Measurements from ENCODE around the gene BZW1. TPM values are rescaled to one million over a fixed set of nuclear protein-coding genes. Genes with fewer than 3 reads are reported as not detected.

Gene BZW1
- total RNA-seq, 1 donor from 2014 or later: 232 TPM

DNA sequence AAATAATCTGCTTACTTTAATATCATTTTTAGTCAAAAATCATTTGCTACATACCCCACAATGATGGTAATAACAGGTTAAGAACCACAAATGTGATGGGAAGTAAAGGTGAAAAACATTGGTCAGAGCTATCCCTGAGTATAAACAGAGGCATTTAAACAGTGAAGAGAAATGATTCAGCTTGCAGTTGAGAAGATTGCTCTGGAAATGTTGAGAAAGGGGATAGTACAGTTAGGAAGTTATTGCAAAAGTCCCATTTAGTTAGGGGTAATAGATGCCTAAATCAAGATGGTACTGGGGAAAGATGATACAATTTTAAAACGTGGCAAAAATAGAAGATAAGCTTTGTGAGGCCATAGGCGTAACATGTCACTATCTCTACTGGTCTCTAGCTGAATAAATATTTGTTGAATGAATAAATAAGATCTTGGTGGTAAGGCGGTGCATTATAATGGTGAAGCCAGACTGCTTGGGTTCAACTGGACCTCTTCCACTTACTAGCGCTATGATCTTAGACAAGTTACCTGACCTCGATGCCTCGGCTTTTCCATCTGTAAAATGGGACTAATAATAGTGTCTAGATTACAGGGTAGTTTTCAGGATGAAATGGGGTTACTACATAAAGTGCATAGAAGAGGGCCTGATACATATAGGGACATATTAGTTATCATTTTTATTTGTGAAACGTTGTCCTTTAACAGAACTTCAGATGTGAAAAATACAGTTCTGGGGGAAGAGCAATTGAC, 2.0 kb upstream of the BZW1 start:
- Mint-ChIP-seq H3K27ac (ENCODE audit: unreplicated experiment) (no peak overlapping the region), H3K4me1 (ENCODE audit: low read depth, unreplicated experiment) (peaks cover 12% of the 10 kb centered on the region), H3K36me3 (ENCODE audit: unreplicated experiment) (peaks cover 4% of the 10 kb centered on the region), H3K27me3 (ENCODE audit: unreplicated experiment) (peaks cover 12% of the 10 kb centered on the region), H3K9me3 (ENCODE audit: unreplicated experiment) (peaks cover 8% of the 10 kb centered on the region), H3K4me3 (ENCODE audit: unreplicated experiment) (no peak overlapping the region)
- TF ChIP-seq, protein P1, sequence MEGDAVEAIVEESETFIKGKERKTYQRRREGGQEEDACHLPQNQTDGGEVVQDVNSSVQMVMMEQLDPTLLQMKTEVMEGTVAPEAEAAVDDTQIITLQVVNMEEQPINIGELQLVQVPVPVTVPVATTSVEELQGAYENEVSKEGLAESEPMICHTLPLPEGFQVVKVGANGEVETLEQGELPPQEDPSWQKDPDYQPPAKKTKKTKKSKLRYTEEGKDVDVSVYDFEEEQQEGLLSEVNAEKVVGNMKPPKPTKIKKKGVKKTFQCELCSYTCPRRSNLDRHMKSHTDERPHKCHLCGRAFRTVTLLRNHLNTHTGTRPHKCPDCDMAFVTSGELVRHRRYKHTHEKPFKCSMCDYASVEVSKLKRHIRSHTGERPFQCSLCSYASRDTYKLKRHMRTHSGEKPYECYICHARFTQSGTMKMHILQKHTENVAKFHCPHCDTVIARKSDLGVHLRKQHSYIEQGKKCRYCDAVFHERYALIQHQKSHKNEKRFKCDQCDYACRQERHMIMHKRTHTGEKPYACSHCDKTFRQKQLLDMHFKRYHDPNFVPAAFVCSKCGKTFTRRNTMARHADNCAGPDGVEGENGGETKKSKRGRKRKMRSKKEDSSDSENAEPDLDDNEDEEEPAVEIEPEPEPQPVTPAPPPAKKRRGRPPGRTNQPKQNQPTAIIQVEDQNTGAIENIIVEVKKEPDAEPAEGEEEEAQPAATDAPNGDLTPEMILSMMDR (IDR thresholded peaks at IDR 0.05; ENCODE audit: partially characterized antibody, unreplicated experiment): no peak
- no peak for DNase-seq

DNA sequence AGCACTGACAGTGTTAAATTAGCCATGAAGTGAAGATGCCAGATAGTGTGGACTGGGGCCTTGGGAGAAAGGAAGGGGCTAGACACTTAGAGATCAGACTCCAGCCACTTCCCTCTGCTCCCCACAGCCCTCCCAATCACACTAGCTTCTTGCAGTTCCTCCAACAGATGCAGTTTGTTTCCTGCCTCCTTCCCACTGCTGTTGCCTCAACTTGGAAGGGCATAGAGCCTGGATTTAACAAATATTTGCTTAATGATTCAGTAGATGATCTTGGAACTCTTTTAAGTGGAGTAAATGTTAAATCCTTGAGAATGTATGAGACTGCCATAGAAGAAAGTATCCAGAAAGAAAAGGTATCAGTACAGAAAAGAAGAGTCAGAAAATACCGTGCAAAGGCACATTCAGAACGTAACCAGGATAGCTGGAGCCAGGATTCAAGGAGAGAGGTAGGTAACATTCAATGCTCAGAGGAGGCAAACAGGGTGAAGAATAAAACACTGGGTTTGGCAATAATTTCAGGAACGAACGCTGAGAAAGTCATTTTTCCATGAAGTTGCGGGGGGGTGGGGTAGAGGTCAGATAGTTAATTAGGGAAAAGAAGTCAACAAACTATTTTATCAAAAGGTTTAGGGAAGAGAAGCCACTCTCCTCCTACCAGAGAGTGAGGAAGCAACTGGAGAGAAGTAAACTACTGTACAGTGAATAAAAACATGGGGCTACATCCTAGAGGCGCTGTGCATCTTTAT, 1.3 kb upstream of the BZW1 start:
- TF ChIP-seq, protein P1 (IDR thresholded peaks at IDR 0.05; ENCODE audit: partially characterized antibody, unreplicated experiment): no peak
- H3K9me3 Mint-ChIP-seq (ENCODE audit: unreplicated experiment): peaks cover 8% of the 10 kb centered on the region
- H3K27ac Mint-ChIP-seq (ENCODE audit: unreplicated experiment): peak overlapping the region; percentile 71
- peaks cover 4% of the 10 kb centered on the region for H3K36me3 Mint-ChIP-seq (ENCODE audit: unreplicated experiment)
- peak overlapping the region; percentile 77 for H3K4me3 Mint-ChIP-seq (ENCODE audit: unreplicated experiment)
- H3K4me1 Mint-ChIP-seq (ENCODE audit: low read depth, unreplicated experiment): peaks cover 12% of the 10 kb centered on the region
- DNase-seq: no peak
- peaks cover 12% of the 10 kb centered on the region for H3K27me3 Mint-ChIP-seq (ENCODE audit: unreplicated experiment)

DNA sequence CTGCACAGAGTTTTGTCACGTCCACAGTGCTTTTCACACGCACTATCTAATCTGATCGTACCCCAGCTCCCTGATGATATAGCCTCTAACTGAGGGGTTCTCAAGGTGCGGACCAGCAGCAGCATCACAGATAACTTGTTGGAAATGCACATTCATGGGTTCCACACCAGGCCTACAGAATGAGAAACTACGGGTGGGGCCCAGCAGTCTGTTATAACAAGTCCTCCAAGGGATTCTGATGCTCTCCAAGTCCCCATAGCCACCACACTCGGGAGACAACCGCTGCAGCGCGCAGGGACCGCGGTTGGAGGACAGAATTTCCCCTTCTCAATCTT, 745 bp upstream of the BZW1 start:
- Mint-ChIP-seq H3K4me1 (ENCODE audit: low read depth, unreplicated experiment) (peaks cover 12% of the 10 kb centered on the region), H3K27me3 (ENCODE audit: unreplicated experiment) (peaks cover 12% of the 10 kb centered on the region), H3K9me3 (ENCODE audit: unreplicated experiment) (peaks cover 8% of the 10 kb centered on the region), H3K27ac (ENCODE audit: unreplicated experiment) (peak overlapping the region; percentile 71), H3K36me3 (ENCODE audit: unreplicated experiment) (peaks cover 4% of the 10 kb centered on the region), H3K4me3 (ENCODE audit: unreplicated experiment) (peak overlapping the region; percentile 77)
- TF ChIP-seq, protein P1 (IDR thresholded peaks at IDR 0.05; ENCODE audit: partially characterized antibody, unreplicated experiment): no peak
- DNase-seq: no peak

DNA sequence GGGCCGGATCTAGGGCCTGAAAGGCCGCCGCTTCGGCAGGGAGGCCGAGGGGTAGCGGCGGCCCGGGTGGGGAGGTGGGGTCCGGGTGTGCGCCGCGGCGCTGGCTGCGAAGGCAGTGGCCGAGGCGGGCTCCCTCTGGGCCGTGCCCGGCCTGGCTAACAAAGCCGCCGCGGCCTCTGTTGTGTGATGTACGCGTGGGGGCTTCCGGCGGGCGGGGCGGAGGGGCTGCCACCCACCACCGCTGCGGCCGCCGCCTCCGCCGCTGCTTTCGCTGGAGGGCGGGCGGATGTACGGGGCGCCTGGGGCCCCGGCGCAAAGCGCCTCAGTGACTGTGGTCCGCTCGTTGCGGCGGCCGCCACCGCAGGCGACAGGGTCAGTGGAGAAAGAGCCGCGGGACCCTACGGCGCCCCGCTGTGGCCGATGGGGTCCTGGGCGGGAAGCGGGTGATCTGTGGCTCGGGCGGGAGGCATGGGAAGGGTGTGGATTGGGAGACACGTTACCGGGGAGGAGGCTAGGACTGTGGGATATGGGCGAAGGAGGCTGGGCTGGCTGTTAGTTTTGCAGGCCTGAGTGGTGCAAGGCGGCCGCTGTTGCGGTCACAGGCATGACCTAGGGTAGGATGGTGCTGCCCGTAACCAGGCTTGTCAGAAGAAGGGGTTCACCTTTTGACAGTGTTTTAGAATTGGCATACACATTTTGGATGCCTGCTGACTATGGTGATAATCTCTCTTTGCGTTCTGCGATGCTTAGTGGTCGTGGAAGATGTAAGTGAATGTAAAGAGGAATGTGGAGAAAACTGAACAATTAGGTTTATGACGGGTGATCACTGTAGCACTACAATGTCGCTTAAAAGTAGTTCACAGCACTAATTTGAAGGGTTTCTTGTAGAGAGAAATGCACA, 662 bp downstream of the BZW1 start:
- TF ChIP-seq, protein P1 (IDR thresholded peaks at IDR 0.05; ENCODE audit: partially characterized antibody, unreplicated experiment): peak; percentile 48
- Mint-ChIP-seq H3K36me3 (ENCODE audit: unreplicated experiment) (peaks cover 4% of the 10 kb centered on the region), H3K4me1 (ENCODE audit: low read depth, unreplicated experiment) (peaks cover 12% of the 10 kb centered on the region), H3K27ac (ENCODE audit: unreplicated experiment) (peak overlapping the region; percentile 96), H3K9me3 (ENCODE audit: unreplicated experiment) (peaks cover 8% of the 10 kb centered on the region), H3K27me3 (ENCODE audit: unreplicated experiment) (peaks cover 12% of the 10 kb centered on the region), H3K4me3 (ENCODE audit: unreplicated experiment) (peak overlapping the region; percentile 96)
- peak; percentile 89 for DNase-seq

All from glutamatergic neuron (in vitro differentiated cells).